Stimulated activated CD4-positive, alpha-beta T cell treated with anti-CD3 and anti-CD28 coated beads, TNF-alpha, amount 100 ng/mL, for 1 hour (primary cell): Measurements from ENCODE around the gene NEU4.
"Not testable (repeated sequence)": the region's sequence is repeated elsewhere in the genome, so short reads cannot be mapped to it uniquely, and the experiment has no call there.

Experiments used
- DNase-seq, 3 donors: peaks; one replicate each; pipeline ENCODE4 v3.0.0-alpha.2; 2020; ENCODE audit warnings: low read depth in 3 of 3, low spot score in 1 of 3

NEU4 gene

GRCh38 chr2:241833101-241833663 is 24.2 kb downstream of the NEU4 start:
- no peak for DNase-seq

GRCh38 chr2:241833756-241834526 is 24.9 kb downstream of the NEU4 start:
- not testable (repeated sequence) for DNase-seq

DNA sequence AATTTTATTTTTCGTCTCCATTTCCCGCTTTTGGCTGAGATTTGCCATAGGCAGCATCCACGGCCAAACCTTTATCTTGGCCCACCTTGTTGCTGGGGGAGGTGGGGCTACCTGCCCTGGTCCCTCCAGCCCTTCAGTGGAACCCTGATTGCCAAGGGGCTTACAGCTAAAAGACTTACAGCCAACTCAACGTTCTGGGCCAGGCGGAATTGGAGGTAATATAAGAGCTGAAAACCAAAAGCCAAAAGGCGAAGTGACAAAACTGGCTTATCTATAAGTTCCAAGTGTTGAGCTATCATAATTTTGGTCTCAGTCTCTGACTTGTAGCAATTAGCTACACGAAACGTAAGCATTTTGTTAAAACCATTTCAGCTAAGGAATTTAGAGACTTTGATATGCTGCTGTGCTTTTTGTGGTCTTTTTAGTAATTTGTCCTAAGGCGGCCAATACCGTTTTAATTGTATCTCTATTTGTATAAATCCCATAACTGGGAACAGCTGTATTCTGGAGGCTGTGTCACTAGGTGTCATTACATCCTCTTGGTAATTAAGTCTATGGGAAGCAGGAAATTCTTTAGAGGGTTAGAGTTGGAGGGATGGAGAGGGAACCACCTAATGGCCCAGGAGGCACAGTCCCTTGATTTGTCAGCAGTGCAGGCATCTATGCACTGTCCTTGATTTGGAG is 25.7 kb downstream of the NEU4 start:
- no peak for DNase-seq

DNA sequence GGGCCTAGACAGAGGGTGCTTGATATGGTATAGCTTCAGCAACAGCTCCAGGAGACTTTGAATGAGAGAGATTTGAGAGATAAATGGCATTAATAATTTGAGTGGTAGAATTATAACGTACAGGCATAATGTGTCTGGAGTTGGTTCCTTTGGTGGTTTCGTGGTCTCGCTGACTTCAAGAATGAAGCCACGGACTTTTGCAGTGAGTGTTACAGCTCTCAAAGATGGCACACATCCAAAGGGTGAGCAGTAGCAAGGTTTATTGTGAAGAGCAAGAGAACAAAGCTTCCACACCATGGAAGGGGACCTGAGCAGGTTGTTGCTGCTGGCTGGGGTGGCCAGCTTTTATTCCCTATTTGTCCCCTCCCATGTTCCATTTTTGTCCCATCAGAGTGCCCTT is 26.6 kb downstream of the NEU4 start:
- DNase-seq, result no peak

GRCh38 chr2:241836292-241836691 is 27.3 kb downstream of the NEU4 start:
- DNase-seq, result no peak

DNA sequence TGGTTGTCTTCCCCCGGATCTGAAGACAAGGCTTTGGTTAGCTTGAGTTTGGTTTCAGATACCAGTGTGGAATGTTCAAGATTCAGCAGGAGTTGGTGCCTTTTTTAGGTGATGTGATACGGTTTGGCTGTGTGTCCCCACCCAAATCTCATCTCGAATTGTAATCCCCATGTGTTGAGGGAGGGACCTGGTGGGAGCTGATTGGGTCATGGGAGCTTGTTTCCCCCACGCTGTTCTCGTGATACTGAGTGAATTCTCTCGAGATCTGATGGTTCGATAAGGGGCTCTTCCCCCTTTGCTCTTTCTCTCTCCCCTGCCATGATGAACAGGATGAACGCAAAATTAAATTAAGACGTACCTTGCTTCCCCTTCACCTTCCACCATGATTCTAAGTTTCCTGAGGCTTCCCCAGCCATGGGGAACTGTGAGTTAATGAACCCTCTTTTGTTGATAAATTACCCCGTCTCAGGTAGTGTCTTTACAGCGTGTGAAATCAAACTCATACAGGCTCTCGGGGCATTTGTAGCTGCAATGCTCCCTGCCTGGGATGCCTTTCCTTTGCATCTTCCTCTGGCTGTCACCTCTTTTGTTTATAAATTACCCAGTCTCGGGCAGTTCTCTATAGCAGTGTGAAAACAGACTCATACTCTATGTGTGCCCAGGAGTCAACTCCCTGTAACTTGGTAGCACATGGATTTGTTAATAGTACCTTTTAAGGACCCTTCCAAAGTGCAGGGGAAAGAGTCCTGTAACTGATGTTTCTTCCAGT is 28.4 kb downstream of the NEU4 start:
- no peak for DNase-seq

GRCh38 chr2:241841181-241842066 is 32.4 kb downstream of the NEU4 start:
- DNase-seq, result no peak

DNA sequence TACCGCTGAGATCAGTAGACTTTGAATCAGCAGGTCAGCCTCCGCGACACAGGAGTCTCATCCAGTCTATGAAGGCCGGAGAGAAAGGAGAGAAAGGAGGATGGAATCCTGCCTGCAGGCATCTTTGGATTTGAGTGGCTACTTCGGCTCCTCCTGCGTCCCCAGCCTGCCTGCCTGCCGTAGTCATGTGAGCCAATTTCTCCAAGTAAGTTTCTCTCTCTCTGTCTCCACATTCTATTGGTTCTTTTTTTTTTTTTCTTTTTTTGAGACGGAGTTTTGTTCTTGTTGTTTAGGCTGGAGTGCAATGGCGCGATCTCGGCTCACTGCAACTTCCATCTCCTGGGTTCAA is 33.0 kb downstream of the NEU4 start:
- no peak for DNase-seq

- no peak for DNase-seq
Measured at GRCh38 chr2:241842620-241843211, 33.7 kb downstream of the NEU4 start.

DNA sequence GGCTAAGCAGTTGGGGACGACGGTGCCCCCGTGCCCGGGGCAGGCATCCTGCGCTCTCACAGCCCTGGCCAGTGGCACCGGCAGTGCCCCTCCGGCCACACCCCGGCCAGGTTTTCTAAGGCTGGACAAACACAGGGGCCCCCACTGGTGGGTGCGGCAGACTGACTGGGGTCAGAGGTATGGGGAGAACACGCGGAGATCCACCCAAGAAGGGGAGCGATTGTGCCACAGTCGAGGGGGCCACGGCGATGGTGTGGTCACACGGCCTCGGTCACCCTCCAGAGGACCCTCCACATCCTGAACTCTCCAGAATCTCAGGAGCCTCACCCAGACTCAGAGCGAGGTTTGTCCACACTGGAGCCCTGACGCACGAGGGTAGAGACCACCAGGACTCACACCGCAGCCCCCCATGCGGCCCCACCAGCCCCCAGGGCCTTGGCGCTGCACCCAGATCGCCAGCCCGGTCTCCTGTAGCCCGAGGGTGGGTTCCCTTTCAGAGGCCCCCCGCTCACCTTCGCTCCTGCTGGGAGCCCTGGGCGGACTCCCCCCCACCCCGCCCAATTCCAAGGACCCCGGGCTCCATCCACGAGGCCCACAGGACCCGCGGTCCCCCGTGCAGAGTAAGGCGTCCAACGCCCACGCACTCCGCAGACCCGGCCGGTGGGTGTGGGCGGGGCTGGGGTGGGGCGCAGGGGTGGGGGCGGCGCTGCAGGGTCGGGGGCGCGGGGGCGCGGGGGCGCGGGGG is 34.5 kb downstream of the NEU4 start:
- no peak for DNase-seq

DNA sequence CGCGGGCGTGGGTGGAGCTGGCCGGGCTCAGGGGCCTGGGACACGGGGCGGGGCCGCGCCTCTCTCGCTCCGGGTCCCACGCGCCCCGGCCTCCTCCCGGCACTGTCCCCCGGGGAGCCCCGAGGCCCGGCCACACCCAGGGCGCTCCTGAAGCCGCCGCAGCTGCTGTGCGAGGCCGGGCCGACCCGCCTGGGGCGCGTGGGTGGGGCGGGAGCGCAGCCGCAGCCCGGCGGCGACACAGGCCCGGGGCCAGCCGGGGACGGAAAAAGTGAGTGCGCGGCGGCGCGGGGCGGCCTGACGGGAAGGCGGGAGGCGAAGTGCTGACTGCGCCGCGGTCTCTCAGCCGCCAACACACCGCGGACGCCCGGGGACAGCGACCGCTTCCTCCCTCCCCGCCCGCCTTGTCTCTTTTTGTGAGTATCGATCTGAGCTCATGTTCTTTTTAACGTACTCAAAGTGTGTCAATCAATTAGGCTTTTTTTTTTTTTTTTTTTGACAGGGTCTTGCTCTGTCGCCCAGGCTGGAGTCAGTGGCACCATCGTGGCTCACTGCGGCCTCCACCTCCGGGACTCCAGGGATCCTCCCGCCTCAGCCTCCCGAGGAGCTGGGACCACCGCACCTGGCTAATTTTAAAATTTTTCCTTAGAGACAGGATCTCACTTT is 35.2 kb downstream of the NEU4 start:
- DNase-seq, result peak; percentile 63 to 75 (median 70)

DNA sequence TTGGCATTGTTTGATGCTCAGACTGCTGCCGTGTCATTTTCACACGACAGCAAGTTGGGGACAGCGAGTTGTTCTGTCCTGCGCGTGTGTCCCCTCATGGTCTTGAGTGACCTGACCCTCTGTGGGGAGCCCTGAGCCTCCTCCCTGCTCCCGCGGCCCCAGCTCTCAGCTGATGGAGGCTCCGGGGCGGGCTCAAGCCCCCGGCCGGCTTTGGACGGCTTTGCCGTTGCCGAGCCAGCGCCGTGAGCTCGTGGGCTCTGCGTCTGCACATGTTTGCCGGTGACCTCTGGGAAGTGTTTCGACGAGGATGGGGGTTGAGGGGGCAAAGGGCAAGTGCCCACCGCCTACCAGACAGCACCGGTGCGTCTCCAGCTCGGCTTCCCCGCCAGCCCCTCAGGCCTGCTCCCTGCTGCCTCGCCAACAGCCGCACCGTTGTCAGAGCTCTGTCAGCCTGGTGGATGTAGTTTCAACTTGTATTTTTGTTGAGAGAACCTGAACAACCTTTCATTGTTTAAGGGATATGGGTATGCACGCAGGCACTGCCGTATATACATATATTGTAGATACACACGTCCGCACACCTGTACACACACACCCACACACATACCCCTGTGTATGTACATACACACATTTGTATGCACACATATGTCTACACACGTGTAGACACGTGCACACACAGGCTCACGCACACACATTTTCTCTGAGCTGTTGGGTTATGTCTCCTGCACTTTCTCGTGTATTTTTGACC is 36.0 kb downstream of the NEU4 start:
- DNase-seq, result no peak

DNA sequence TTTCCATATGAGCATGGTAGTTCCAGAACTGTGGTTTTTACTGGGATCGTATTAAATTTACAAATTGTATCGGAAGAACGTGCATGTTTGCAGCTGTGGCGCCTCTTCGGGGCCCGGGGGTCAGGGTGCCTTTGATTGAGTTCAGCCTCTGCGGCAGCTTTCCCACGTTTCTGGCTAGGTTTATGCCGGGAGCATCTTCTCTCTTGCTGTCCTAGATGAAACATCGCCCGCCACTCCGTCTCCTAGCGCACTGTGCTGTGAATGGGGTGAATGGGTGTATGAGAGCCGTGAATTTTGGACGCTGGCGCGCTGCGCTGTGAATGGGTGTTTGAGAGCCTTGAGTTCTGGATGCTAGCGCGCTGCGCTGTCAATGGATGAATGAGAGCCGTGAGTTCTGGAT is 37.4 kb downstream of the NEU4 start:
- no peak for DNase-seq

GRCh38 chr2:241848761-241849615 is 40.0 kb downstream of the NEU4 start:
- DNase-seq, result no peak

DNA sequence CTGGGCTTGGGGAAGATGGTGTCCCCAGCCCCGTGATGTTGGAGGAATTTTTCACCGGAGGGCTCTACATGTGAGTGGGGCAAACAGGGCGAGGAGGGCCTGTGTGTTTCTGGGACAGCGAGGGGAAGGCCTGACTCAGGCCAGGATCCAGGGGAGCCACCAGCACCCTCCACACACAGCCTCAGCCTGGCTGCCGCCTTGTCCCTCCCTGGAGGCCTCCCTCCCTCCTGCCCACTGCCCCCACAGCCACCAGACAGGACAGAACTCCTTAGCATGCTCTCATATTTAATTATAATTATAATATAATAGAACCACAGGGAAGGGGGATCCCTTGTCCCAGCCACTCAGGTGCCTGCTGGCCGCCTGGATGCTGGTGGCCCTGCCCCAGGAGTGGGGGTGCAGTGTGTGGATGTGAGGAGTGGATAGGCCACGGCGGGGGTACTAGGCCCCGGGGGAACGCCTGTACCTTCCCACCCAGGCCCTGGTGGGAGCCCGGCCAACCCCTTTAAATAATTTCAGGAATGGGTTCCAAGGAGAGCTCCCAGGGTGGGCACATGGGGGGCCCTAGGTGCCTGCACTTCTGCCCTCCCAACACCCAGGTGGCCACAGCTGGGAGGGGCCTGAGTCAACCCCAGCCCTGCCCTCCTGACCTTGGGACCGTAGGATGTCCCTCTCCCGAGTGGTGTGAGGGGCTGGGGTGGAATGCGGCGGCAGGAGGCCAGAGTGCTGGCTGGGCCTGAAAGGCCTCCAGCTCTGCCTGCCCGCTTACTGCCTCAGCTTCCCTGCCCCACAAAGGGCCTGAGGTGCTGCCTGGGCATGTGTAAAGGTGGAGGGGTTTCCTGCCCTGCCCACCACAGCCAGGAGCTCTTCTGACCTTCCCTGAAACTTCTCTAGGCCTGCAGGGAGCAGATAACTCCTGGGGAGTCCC is 40.9 kb downstream of the NEU4 start:
- DNase-seq, result no peak

GRCh38 chr2:241850544-241851324 is 41.7 kb downstream of the NEU4 start:
- DNase-seq, result no peak
